Spinal cord (tissue), 10 donors: ENCODE measurements around the gene AMOTL1. TPM values are rescaled to one million over a fixed set of nuclear protein-coding genes. Genes with fewer than 3 reads are reported as not detected.

Source experiments
- DNase-seq, 6 donors: peaks; one replicate each; pipeline versions ENCODE4 v3.0.0 to v3.0.0-alpha.2; 2013 to 2015; ENCODE audit warnings: low spot score in 6 of 6, low read depth in 4 of 6
- H3K27ac ChIP-seq: one replicate; pipeline ENCODE4 v1.5.1; 2013; ENCODE audit warnings: low read depth, low read length, control low read depth
- H3K27me3 ChIP-seq: one replicate; pipeline ENCODE4 v1.6.1; 2013; ENCODE audit warnings: low read length; ENCODE audit not compliant: control insufficient read depth, insufficient read depth
- H3K36me3 ChIP-seq: one replicate; pipeline ENCODE4 v1.6.1; 2013; ENCODE audit warnings: low read length; ENCODE audit not compliant: control insufficient read depth, insufficient read depth
- H3K4me1 ChIP-seq: one replicate; pipeline ENCODE4 v1.6.1; 2013; ENCODE audit warnings: low read length; ENCODE audit not compliant: control insufficient read depth, insufficient read depth
- H3K4me3 ChIP-seq: one replicate; pipeline ENCODE4 v1.5.1; 2013; ENCODE audit warnings: low read depth, low read length, control low read depth
- H3K9me3 ChIP-seq: one replicate; pipeline ENCODE4 v1.6.1; 2013; ENCODE audit warnings: low read length; ENCODE audit not compliant: control insufficient read depth, insufficient read depth
- WGBS: methylation state at CpG from one replicate; pipeline ENCODE4 v1.1.5; 2013; ENCODE audit warnings: missing lambda C conversion rate; ENCODE audit not compliant: insufficient coverage; 5-methylcytosine and 5-hydroxymethylcytosine counted together
- polyA plus RNA-seq, 2 donors: library from polyadenylated mRNA; unstranded; fragments of 120-200 nt; gene quantifications; one replicate each; pipeline ENCODE4 v1.2.1, GENCODE V29; 2013; ENCODE audit not compliant: insufficient read length in 2 of 2
- total RNA-seq, 2 donors: library from RNA; depleted of rRNA in 1 of 2; stranded (reverse); fragments of 120-200 nt in 1 of 2; fragments of >200 nt in 1 of 2; gene quantifications; one replicate each; pipeline versions ENCODE4 v1.2.3 to v1.2.4, GENCODE V29; 2013 to 2014
- donor health status: healthy.

Gene AMOTL1
- total and polyA plus RNA-seq, 4 donors: 20.2 to 60.6 (median 34.5) TPM

DNA sequence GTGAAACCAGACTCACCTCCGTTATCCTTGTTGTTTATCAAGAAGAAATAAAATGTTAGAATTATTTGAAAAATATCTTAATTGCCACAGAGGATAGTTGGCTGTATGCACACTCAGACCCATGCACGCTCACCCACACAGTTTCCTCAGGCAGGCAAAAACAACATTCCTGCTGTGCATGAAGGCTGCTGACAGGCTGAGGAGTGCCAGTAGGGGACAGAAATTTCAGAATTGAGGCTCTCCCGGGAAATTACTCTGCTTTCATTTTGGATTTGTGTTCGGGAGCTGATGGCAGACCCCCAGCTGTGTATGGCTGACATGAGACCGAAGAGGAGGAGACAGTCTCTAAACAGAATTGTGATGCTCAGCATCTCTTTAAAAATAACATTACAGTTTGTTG is 87.5 kb downstream of the AMOTL1 start:
- Histone ChIP-seq H3K4me3 (no peak overlapping the region), H3K27ac (no peak overlapping the region), H3K9me3 (no peaks in the 10 kb centered on the region), H3K36me3 (peaks cover 26% of the 10 kb centered on the region), H3K4me1 (peaks cover 4% of the 10 kb centered on the region), H3K27me3 (no peaks in the 10 kb centered on the region)
- peak in 1 of 6 donors; percentile 82 for DNase-seq
- no CpG with 5 or more reads among the region's 5 CpGs for WGBS

DNA sequence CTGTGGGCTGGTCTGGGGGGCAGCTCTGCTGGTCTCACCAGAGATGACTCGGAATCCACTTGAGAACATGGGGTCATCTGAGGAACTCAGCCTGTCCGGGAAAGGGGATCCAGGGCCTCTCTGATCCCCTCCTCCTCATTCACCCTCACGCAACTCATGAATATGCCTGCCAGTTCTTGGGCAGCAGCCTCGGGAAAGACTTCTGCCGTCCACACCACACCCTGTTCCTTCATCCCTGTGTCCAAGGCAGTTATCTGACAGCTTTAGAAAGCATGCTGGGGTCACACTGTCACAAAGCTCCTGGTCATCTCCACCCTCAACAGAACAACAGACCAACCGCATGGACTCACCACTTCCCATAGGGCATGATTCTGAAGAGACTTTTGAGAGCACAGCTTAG is 88.3 kb downstream of the AMOTL1 start:
- no peak for DNase-seq
- Histone ChIP-seq H3K27me3 (no peaks in the 10 kb centered on the region), H3K36me3 (peaks cover 30% of the 10 kb centered on the region), H3K9me3 (no peaks in the 10 kb centered on the region), H3K27ac (no peak overlapping the region), H3K4me3 (no peak overlapping the region), H3K4me1 (peaks cover 4% of the 10 kb centered on the region)
- WGBS: 78% methylated on average over 6 of the region's 6 CpGs

DNA sequence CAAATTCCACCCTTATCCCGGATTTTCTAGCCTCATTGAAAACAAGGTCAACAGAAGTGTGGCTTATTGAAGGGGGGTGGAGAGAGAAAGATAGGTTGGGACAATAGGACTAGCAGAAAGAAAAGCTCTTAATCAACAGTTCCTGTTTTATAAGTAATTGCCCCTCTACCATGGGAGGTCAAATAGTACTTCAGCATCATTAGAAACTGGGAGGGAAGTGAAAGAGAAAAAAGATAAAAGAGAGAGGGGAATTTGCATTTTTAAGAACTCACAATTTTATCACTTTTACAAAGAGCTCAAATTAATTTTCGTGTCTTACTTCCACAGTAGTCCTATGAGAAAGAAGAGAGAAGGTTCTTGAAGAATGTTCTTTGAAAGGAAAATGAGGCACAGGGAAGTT is 89.2 kb downstream of the AMOTL1 start:
- DNase-seq: no peak
- Histone ChIP-seq H3K4me1 (peaks cover 4% of the 10 kb centered on the region), H3K27me3 (no peaks in the 10 kb centered on the region), H3K36me3 (peaks cover 33% of the 10 kb centered on the region), H3K9me3 (no peaks in the 10 kb centered on the region), H3K4me3 (no peak overlapping the region), H3K27ac (no peak overlapping the region)
- no CpG with 5 or more reads among the region's 2 CpGs for WGBS

GRCh38 chr11:94858012-94858705 is 90.0 kb downstream of the AMOTL1 start:
- DNase-seq: no peak
- Histone ChIP-seq H3K27me3 (no peaks in the 10 kb centered on the region), H3K27ac (no peak overlapping the region), H3K4me3 (no peak overlapping the region), H3K4me1 (peaks cover 4% of the 10 kb centered on the region), H3K36me3 (peaks cover 33% of the 10 kb centered on the region), H3K9me3 (no peaks in the 10 kb centered on the region)
- WGBS: 96% methylated on average over 3 of the region's 4 CpGs

DNA sequence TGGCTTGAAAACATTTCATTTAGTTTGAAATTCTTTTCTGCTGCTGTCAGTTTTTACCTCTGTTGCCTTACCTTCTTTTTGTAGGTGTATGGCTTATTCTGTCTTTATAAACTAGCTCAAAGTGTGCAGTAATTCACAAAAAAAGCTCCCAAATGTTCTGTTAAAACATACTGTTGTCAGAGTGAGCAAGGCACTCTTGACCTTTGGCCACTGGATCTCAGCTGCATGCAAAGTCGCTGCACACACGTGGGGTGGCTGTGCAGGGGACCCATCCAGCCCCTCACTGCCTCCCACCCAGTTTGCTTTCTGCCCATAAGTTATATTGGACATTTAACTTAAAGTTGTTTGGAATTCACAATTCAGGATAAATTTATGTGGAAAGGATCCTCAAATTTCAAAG is 92.2 kb downstream of the AMOTL1 start:
- no peaks in the 10 kb centered on the region for H3K27me3 ChIP-seq
- no peak for DNase-seq
- H3K9me3 ChIP-seq: no peaks in the 10 kb centered on the region
- H3K4me1 ChIP-seq: peaks cover 4% of the 10 kb centered on the region
- H3K27ac ChIP-seq: no peak overlapping the region
- WGBS: no CpG with 5 or more reads among the region's 2 CpGs
- H3K4me3 ChIP-seq: no peak overlapping the region
- peaks cover 20% of the 10 kb centered on the region for H3K36me3 ChIP-seq

DNA sequence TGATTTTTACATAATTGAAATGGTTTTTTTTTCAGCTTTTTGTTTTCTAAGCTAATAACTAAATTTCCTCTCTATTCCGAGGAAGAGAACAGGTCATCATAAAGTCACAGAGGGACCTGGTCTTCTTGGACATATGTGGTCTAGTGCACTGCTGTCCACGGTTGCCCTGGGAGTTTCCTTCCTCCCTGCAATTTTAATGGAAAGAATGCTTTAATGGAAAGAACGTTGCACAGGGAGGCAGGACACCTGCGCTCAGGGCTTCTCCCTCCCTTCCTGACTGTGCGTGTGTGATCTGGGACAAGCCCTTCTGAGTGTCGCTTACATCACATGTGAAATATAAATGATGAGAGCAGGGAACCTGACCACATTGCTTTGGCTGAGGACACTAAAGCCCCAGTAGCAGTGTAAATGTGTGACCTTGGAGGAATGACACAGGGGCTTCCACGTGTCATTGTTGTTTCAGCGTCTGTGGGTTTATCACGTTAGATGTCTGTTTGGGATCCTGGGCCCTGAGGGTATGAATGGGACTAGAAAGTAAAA is 93.2 kb downstream of the AMOTL1 start:
- DNase-seq: no peak
- H3K27me3 ChIP-seq: no peaks in the 10 kb centered on the region
- H3K4me3 ChIP-seq: no peak overlapping the region
- peaks cover 25% of the 10 kb centered on the region for H3K36me3 ChIP-seq
- H3K4me1 ChIP-seq: peaks cover 1% of the 10 kb centered on the region
- 85% methylated on average over 4 of the region's 9 CpGs for WGBS
- no peak overlapping the region for H3K27ac ChIP-seq
- H3K9me3 ChIP-seq: no peaks in the 10 kb centered on the region

DNA sequence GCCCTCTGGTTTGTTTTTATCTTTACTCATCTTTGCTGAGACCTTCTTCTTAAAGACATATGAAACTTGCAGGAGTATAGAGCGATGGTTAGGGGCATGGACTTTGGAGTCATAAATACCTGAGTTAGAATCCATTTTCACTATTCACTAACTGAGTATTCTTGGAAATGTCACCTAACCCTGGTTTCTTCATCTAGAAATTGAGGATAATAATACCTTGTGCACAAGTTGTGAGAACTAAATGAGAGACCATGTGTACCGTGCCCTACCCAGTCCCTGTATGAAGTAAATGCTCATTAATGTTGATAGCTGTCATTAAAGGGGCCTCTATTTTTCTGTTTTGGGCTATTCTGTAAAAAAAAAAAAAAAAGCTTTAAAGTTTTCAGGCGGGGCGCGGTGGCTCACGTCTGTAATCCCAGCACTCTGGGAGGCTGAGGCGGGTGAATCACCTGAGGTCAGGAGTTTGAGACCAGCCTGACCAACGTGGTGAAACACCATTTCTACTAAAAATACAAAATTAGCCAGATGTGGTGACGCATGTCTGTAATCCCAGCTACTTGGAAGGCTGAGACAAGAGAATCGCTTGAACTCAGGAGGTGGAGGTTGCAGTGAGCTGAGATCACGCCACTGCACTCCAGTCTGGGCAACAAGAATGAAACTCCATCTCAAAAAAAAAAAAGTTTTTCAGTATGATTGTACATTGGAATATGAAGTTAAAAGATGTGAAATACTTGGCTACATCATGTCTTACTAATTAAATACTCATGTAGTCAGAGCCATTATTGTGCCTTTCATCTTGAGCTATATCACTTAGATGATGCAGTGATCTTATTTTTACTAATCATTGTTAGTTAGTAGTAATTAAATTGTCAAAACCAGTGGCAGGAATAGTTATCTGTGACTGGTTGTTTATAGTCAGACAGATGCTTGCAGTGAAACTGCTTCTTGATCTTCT is 95.0 kb downstream of the AMOTL1 start:
- Histone ChIP-seq H3K4me1 (no peaks in the 10 kb centered on the region), H3K4me3 (no peak overlapping the region), H3K27ac (no peak overlapping the region), H3K27me3 (no peaks in the 10 kb centered on the region), H3K9me3 (no peaks in the 10 kb centered on the region), H3K36me3 (peaks cover 38% of the 10 kb centered on the region)
- no peak for DNase-seq
- WGBS: 93% methylated on average over 6 of the region's 11 CpGs

- Histone ChIP-seq H3K27ac (peak overlapping the region; percentile 15), H3K4me3 (no peak overlapping the region), H3K36me3 (peaks cover 44% of the 10 kb centered on the region), H3K9me3 (no peaks in the 10 kb centered on the region), H3K27me3 (no peaks in the 10 kb centered on the region), H3K4me1 (no peaks in the 10 kb centered on the region)
- WGBS: 60% methylated on average over 6 of the region's 11 CpGs
- DNase-seq: peak in 1 of 6 donors; percentile 26
These were observed 96.4 kb downstream of the AMOTL1 start for GRCh38 chr11:94864506-94865045.

- no peak overlapping the region for H3K4me3 ChIP-seq
- H3K27ac ChIP-seq: peak overlapping the region; percentile 10
- no peak for DNase-seq
- no peaks in the 10 kb centered on the region for H3K4me1 ChIP-seq
- H3K27me3 ChIP-seq: no peaks in the 10 kb centered on the region
- no peaks in the 10 kb centered on the region for H3K9me3 ChIP-seq
- 74% methylated on average over 7 of the region's 8 CpGs for WGBS
- peaks cover 44% of the 10 kb centered on the region for H3K36me3 ChIP-seq
These were observed 98.2 kb downstream of the AMOTL1 start for GRCh38 chr11:94866231-94866822.
